GM21786 (cell line): ENCODE measurements around the gene GNB1.
"Not testable (repeated sequence)": the region's sequence is repeated elsewhere in the genome, so short reads cannot be mapped to it uniquely, and the experiment has no call there.

Source experiments
- ATAC-seq: cut with Tn5 transposase; IDR thresholded peaks from one replicate; pipeline ENCODE4 v1.9.1; 2021; ENCODE audit not compliant: unreplicated experiment

Gene GNB1

DNA sequence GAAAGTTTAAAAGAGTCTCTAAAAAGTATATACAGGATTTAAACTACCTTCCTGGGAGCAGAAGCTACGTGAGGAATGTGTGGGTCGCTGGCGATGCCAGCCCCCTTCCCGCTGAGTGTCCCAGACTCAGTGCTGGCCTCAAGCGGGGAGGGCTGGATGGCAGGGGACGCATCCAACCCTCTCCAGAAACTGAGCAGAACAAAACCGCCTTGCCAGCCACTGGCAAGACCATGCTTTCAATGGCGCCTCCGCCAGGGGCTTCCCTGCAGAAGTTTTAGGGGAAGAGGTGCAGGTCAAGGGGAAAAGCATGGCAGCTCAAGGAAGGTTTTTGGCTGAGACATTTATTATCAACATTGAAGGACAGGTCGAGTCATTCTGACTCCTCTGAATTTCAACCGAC is 138.7 kb downstream of the GNB1 start:
- ATAC-seq = no peak

DNA sequence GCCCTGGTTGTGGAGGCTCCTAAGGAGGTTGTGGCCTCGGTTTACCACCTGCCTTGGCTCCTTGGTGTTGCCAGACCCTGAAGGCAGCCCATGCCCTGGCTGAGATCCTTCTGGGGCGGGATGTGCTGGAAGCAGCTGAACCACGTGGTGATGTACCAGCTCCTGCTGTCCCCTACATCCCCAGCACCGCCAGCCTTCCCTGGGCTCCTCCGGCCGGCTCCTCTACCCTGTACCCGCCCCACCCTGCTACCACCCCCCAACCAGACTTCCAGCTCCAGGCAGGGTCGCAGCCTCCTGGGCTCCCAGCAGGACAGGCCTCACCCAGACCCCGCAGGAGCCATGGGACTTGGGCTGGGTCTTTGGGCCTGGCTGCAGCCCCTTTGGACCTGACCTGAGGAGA is 140.9 kb downstream of the GNB1 start:
- not testable (repeated sequence) for ATAC-seq

DNA sequence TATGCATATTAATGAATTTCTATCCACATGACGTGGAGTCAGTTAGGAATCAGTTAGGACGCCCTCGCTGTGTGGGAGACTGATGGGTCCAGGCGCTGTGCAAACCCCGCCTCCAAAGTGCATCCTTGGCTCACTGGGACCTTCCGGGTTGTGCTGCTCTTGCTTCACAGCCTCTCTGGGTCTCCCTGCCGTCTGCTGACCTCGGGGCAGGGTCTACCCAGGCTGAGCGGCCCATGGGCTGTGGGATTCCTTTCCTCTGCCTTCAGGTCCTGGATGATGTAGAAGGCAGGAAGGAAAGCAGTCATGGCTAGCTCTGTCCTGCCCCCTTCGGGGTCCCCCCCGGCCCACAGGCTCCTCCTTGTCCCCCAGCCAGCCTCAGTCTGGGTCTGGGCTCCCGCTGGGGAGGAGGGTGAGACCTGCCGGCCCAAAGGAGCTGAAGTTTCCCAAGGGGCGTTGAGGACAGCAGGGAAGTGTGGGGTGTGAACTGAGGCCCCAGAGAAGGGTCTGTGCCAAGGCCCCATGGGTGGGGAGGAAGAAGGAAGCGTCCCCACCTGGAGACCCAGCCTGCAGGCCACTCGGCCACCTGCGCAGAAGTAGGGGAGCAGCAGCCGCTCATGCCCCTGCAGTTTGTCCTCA is 142.1 kb downstream of the GNB1 start:
- no peak for ATAC-seq

DNA sequence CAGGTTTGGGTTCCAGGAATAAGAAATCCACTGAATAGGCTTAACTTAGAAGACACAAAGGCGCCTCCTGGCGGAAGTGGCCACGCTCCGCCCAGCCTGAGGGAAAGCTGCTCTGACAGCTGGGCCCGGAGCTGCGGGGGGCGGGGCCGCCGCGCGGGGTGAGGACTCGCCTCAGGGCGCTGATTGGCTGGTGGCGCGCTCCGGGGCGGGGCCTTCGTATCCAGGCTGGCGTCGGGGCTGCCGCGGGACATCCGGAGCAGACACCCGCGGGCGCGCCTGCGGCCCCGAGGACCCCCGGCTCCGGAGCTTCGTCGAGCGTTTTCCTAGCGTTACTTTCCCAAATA is 144.3 kb downstream of the GNB1 start:
- ATAC-seq = peak; percentile 81

DNA sequence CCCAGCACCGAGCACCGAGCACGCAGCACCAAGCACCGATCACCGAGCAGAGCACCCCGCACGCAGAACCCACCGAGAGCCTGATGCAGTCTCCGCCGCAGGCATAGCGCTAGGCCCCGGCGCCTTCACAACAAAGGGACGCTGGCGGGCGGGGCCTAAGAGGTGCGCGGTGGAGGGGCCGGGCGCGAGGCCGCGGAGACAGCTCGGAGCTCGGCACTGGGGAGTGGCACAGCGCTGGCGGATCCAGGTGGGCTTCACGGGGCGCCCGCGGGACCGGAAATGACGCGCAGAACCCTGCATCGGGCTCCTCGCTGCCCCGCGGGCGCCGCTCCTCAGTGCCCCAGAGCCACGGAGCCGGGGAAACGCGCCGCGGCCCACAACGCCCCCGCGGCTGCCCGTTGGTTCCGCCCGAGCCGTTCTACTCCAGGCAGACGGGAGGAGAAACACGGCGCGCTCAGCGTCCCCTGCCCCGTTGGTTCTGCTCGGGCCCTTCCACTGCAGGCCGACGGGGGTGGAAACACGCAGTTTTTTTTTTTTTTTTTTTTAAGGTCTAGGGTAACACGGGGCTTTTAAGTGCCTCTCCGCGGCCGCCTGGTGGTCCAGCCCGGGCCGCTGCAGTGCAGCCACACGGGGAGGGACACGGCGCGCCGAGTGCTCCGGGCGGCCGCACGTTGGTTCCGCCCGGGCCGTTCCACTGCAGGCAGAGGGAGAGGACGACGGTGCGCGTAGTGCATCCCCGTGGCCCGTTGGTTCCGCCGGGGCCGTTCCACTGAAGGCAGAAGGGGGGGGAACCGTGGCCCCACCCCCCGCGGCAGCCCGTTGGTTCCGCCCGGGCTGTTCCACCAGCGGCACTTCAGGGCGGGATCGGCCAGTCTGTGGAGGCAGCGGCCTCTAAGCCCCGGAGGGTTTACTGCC is 145.0 kb downstream of the GNB1 start:
- peak; percentile 68 for ATAC-seq

DNA sequence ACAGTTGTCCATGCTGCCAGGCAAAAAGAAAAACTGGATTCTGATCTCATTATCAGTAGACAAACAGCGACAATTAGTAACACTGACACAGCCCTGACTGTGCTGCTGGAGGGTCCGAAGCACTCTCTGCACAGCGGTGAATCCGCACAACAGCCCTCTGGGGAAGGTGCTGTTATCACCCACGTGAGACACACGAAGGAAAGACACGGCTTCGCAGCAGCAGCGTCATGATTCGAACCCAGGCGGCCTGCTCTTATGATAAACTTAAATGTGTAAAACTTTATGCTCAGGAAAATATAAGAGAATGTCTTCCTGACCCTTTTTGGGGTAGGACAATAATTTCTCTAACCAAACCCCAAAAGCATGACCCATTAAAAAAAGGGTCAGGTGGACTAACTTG is 148.4 kb downstream of the GNB1 start:
- ATAC-seq = not testable (repeated sequence)

DNA sequence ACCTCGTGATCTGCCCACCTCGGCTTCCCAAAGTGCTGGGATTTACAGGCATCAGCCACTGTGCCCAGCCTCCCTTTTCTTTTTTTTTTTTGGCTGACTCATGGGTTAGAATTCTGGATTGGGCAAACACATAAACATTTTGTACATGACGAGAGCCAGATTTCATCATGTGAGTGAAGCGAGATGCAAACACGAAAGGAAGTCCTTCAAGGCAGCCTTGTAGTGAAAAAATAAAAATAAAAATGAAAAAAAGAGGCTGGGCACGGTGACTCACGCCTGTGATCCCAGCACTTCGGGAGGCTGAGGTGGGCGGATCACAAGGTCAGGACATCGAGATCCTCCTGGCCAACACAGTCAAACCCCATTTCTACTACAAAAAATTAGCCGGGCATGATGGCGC is 149.9 kb downstream of the GNB1 start:
- ATAC-seq = not testable (repeated sequence)

DNA sequence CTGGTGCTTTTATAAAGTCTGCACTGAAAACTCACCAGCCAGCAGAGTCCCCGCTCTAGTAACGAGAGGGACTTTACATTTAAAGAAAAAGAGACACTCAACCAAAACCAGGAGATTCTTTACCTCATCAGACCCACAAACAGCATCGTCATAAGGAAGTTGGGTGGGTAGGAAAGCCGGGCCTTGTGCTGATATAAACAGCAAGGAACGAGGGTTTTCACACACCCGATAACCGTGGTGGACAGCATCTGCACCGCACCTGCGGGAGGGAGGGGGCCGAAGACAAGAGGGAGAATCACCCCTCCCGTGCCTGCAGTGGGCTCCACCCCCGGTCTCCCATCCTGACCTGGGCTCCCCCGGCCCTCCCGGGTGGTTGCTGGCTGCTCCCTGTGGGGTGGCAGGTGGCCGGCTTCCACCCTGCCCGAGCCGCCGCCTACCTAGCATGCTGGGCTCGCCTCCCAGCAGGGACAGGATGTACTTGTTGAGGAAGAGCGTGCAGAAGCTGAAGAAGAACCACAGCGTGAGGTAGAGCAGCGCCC is 152.0 kb downstream of the GNB1 start:
- not testable (repeated sequence) for ATAC-seq

DNA sequence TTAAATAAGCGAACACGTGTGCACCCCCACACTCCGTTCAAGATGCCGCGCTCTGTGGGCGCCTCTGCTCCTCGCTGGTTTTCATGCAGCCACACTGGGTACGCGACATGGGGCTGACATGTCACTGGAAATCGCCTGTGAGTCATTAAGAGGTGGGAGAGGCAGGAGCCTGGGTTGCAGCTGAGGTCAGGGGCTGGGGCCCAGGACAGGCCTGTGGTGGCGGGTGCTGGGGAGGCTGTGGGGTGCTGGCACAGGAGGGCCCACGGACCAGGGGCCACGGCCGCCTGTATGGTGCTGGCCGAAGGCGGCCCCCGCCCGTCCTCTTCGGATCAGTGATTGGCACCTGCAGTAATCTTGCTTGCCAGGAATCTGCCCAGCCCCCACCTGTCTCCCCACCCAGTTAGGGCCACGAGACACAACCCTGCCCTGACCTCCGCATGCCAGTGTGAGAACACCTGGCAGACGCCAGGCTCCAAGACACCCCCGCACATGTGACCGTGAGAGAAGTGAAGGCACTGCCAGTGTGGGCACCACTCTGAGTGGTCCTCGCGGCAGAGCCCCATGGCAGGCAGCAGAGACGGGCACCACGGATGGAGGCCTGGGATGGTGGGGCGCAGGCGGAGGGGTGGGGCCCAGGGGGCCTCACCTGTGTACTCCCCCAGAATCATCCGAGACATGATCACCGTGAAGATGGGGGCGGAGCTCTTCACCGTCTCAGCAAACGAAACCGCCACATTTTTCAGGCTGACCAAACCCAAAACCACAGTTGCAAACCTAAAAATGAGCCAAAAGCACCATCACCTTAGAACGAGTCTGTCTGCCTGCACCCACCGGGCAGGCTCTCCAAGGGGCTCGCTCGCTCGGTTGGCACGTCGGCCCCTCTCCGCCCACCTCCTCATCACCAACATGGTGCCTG is 153.0 kb downstream of the GNB1 start:
- ATAC-seq = not testable (repeated sequence)
